H1 (cell line): ENCODE data around the gene ST8SIA5. TPM values are rescaled to one million over a fixed set of nuclear protein-coding genes. Genes with fewer than 3 reads are reported as not detected.
A peak's percentile ranks its signal among the peaks of the same experiment; 100 is the strongest.

Experiments
- CHD7 ChIP-seq: fragments of 300-600 bp; sonication (generic); IDR thresholded peaks from 2 replicates; pipeline ENCODE4 v1.7.1; 2012; ENCODE audit warnings: low read length, moderate library complexity, mild to moderate bottlenecking, inconsistent platforms; ENCODE audit not compliant: insufficient replicate concordance
- CTCF ChIP-seq, 3 experiments: IDR thresholded peaks; 1 replicate in 2 of 3; 2 replicates in 1 of 3; pipeline versions ENCODE4 v1.5.1 to v1.6.1; 2011; ENCODE audit warnings: low read length in 3 of 3, mild to moderate bottlenecking in 3 of 3, inconsistent platforms in 2 of 3, low read depth in 1 of 3, moderate library complexity in 1 of 3; ENCODE audit not compliant: insufficient read depth in 1 of 3; ENCODE audit errors: control extremely low read depth in 1 of 3
- POU5F1 ChIP-seq: IDR thresholded peaks from 2 replicates; pipeline ENCODE4 v1.6.1; 2011; ENCODE audit warnings: low read depth, mild to moderate bottlenecking, low read length, moderate library complexity
- RAD21 ChIP-seq, 2 experiments: IDR thresholded peaks in 1 of 2; conservative IDR thresholded peaks in 1 of 2; 2 replicates each; pipeline ENCODE4 v1.6.1; 2011; ENCODE audit warnings: low read depth in 2 of 2, low read length in 2 of 2, improper control_type of control experiment in 1 of 2, inconsistent platforms in 1 of 2, mild to moderate bottlenecking in 1 of 2, moderate library complexity in 1 of 2
- RBBP5 ChIP-seq: IDR thresholded peaks from 2 replicates; pipeline ENCODE4 v1.7.1; 2012; ENCODE audit warnings: low read depth, mild to moderate bottlenecking, inconsistent platforms, low read length, moderate library complexity, borderline replicate concordance
- RFX5 ChIP-seq: IDR thresholded peaks from 2 replicates; pipeline ENCODE4 v1.6.1; 2011; ENCODE audit warnings: low read depth, low read length, improper control_type of control experiment, borderline replicate concordance
- SUZ12 ChIP-seq: fragments of 200-600 bp; sonication (generic); IDR thresholded peaks from 2 replicates; pipeline ENCODE4 v1.6.1; 2012; ENCODE audit warnings: mild to moderate bottlenecking, inconsistent platforms, low read length, moderate library complexity, mixed read lengths
- polyA plus RNA-seq, 7 experiments: library from polyadenylated mRNA; depleted of rRNA in 3 of 7; stranded (reverse) in 5 of 7; unstranded in 2 of 7; fragments of >200 nt in 5 of 7; fragments of 200-250 nt in 2 of 7; gene quantifications; 1 replicate in 5 of 7; 2 replicates in 1 of 7; 4 replicates in 1 of 7; pipeline versions ENCODE4 v1.2.1 to v1.2.3, GENCODE V29; 2011 to 2013; ENCODE audit warnings: missing spikeins in 2 of 7, mixed read lengths in 2 of 7
- total RNA-seq: library from RNA; stranded (reverse); fragmentation: NEBNext Ultra II Directional; extraction: Animal tissue kit (Norgen Biotek cat#: 25700); gene quantifications from 2 replicates; pipeline ENCODE4 v1.2.1, GENCODE V29; 2021

ST8SIA5 gene
- total and polyA plus RNA-seq, 2 of the 8 experiments (the other 6 are each of a cell fraction or from before 2014, with no cell fraction given) = 2.4 to 6.3 TPM

GRCh38 chr18:46793565-46793964 lies 36.7 kb upstream of the ST8SIA5 start (continued):
- TF ChIP-seq CHD7 (no peak), RFX5 (no peak), POU5F1 (no peak), CTCF (IDR thresholded peaks at IDR 0.05; ENCODE audit: control extremely low read depth in 1 of 3, insufficient read depth in 1 of 3, low read depth in 1 of 3, low read length in 3 of 3) (peak; percentile 22 to 58 (median 29); a peak in 3 of 4 replicates), RAD21 (IDR thresholded peaks at IDR 0.05 in 1 of 2, conservative IDR thresholded peaks at IDR 0.05 in 1 of 2; ENCODE audit: low read depth in 2 of 2, low read length in 2 of 2) (peak; percentile 25 to 43; a peak in 2 of 4 replicates), RBBP5 (no peak), SUZ12 (no peak)
